Neuronal stem cell (in vitro differentiated cells): Measurements from ENCODE around the gene OR2AT4.

Experiments
- DNase-seq: peaks from one replicate; pipeline ENCODE4 v3.0.0-alpha.2; 2013; ENCODE audit warnings: low spot score
- H2AFZ ChIP-seq: one replicate; pipeline ENCODE4 v1.6.1; 2013; ENCODE audit warnings: mild to moderate bottlenecking, low read length, inconsistent platforms
- H2AK5ac ChIP-seq: 2 replicates; pipeline ENCODE4 v1.6.1; 2013; ENCODE audit warnings: low read depth, mild to moderate bottlenecking, inconsistent platforms, low read length, moderate library complexity, mixed read lengths
- H2BK120ac ChIP-seq: 2 replicates; pipeline ENCODE4 v1.6.1; 2013; ENCODE audit warnings: low read depth, mild to moderate bottlenecking, inconsistent platforms, low read length, moderate library complexity, mixed read lengths
- H2BK12ac ChIP-seq: one replicate; pipeline ENCODE4 v1.6.1; 2013; ENCODE audit warnings: low read length, inconsistent platforms
- H2BK15ac ChIP-seq: 2 replicates; pipeline ENCODE4 v1.6.1; 2013; ENCODE audit warnings: mild to moderate bottlenecking, low read length, inconsistent platforms, mixed read lengths
- H2BK5ac ChIP-seq: one replicate; pipeline ENCODE4 v1.6.1; 2013; ENCODE audit warnings: inconsistent platforms, mild to moderate bottlenecking, low read length, moderate library complexity
- H3K14ac ChIP-seq: one replicate; pipeline ENCODE4 v1.6.1; 2013; ENCODE audit warnings: low read length, inconsistent platforms
- H3K18ac ChIP-seq: 2 replicates; pipeline ENCODE4 v1.6.1; 2013; ENCODE audit warnings: low read length, inconsistent platforms
- H3K23ac ChIP-seq: 2 replicates; pipeline ENCODE4 v1.6.1; 2013; ENCODE audit warnings: low read depth, mild to moderate bottlenecking, mixed read lengths, low read length, inconsistent platforms; ENCODE audit not compliant: poor library complexity
- H3K27ac ChIP-seq: replicated peaks from 3 replicates; pipeline ENCODE4 v1.5.1; 2013; ENCODE audit warnings: low read length, inconsistent platforms
- H3K27me3 ChIP-seq, 3 experiments: 2 replicates each; pipeline ENCODE4 v1.6.1; 2013; ENCODE audit warnings: low read length in 3 of 3, mild to moderate bottlenecking in 2 of 3, inconsistent platforms in 1 of 3, low read depth in 1 of 3, mixed read lengths in 1 of 3, moderate library complexity in 1 of 3; ENCODE audit not compliant: control insufficient read depth in 3 of 3, insufficient read depth in 3 of 3
- H3K36me3 ChIP-seq, 2 donors: replicated peaks in 1 of 2; 2 replicates each; pipeline ENCODE4 v1.6.1; 2013; ENCODE audit warnings: low read length in 2 of 2; ENCODE audit not compliant: control insufficient read depth in 2 of 2, insufficient read depth in 2 of 2
- H3K4ac ChIP-seq: 2 replicates; pipeline ENCODE4 v1.6.1; 2013; ENCODE audit warnings: inconsistent platforms, mild to moderate bottlenecking, low read length, moderate library complexity
- H3K4me1 ChIP-seq, 2 donors: 1 replicate in 1 of 2; 2 replicates in 1 of 2; pipeline ENCODE4 v1.6.1; 2013; ENCODE audit warnings: low read length in 2 of 2, low read depth in 1 of 2; ENCODE audit not compliant: control insufficient read depth in 2 of 2, insufficient read depth in 1 of 2
- H3K4me2 ChIP-seq: one replicate; pipeline ENCODE4 v1.6.1; 2013; ENCODE audit warnings: mild to moderate bottlenecking, low read length, inconsistent platforms; ENCODE audit not compliant: insufficient read depth, poor library complexity, severe bottlenecking
- H3K4me3 ChIP-seq, 2 donors: 2 replicates each; pipeline ENCODE4 v1.5.1; 2013; ENCODE audit warnings: low read length in 2 of 2, mild to moderate bottlenecking in 2 of 2, inconsistent platforms in 1 of 2, moderate library complexity in 1 of 2
- H3K79me1 ChIP-seq: one replicate; pipeline ENCODE4 v1.6.1; 2013; ENCODE audit warnings: low read depth, mild to moderate bottlenecking, inconsistent platforms, low read length, moderate library complexity
- H3K9ac ChIP-seq: one replicate; pipeline ENCODE4 v1.6.1; 2013; ENCODE audit warnings: mild to moderate bottlenecking, low read depth, low read length, inconsistent platforms; ENCODE audit not compliant: poor library complexity
- H3K9me3 ChIP-seq, 2 donors: replicated peaks in 1 of 2; 2 replicates each; pipeline versions ENCODE3 to v1.6.1; 2013; ENCODE audit warnings: low read length in 2 of 2, mild to moderate bottlenecking in 2 of 2, inconsistent platforms in 1 of 2, low read depth in 1 of 2, mixed read lengths in 1 of 2, moderate library complexity in 1 of 2; ENCODE audit not compliant: control insufficient read depth in 2 of 2, insufficient read depth in 1 of 2
- H4K8ac ChIP-seq: one replicate; pipeline ENCODE4 v1.6.1; 2013; ENCODE audit warnings: low read depth, mild to moderate bottlenecking, inconsistent platforms, low read length, moderate library complexity
- H4K91ac ChIP-seq: one replicate; pipeline ENCODE4 v1.6.1; 2013; ENCODE audit warnings: low read length, low read depth, mild to moderate bottlenecking, inconsistent platforms; ENCODE audit not compliant: poor library complexity
- WGBS, 2 donors: extraction: QIAGEN DNeasy Blood & Tissue Kit; methylation state at CpG; one replicate each; pipeline ENCODE4 v1.1.7; 2013; ENCODE audit warnings: missing lambda C conversion rate in 2 of 2, mixed read lengths in 1 of 2; ENCODE audit not compliant: insufficient read length in 2 of 2, insufficient replicate concordance in 1 of 2; ENCODE audit errors: extremely low coverage in 2 of 2; 5-methylcytosine and 5-hydroxymethylcytosine counted together

The OR2AT4 gene

GRCh38 chr11:75068993-75069392 lies 27.7 kb downstream of the OR2AT4 start:
- H3K27ac ChIP-seq, result no peak overlapping the region
- no peak overlapping the region for H3K9ac ChIP-seq
- H2AFZ ChIP-seq, result no peak overlapping the region
- H2AK5ac ChIP-seq, result no peak overlapping the region
- no peak overlapping the region for H3K4ac ChIP-seq
- no peak overlapping the region for H3K23ac ChIP-seq
- H2BK120ac ChIP-seq, result no peak overlapping the region
- H3K27me3 ChIP-seq, result peaks cover 0 to 3% (median 2%) of the 10 kb centered on the region in 3 experiments
- H3K36me3 ChIP-seq, result no peaks in the 10 kb centered on the region
- no peak for DNase-seq
- peaks cover 0 to 3% of the 10 kb centered on the region in 2 donors for H3K9me3 ChIP-seq
- H2BK15ac ChIP-seq, result no peak overlapping the region
- H4K91ac ChIP-seq, result no peak overlapping the region
- no peak overlapping the region for H3K18ac ChIP-seq
- no peak overlapping the region for H4K8ac ChIP-seq
- H2BK5ac ChIP-seq, result no peak overlapping the region
- H3K4me1 ChIP-seq, result peaks cover 0 to 4% of the 10 kb centered on the region in 2 donors
- H3K14ac ChIP-seq, result no peak overlapping the region
- H3K4me2 ChIP-seq, result no peak overlapping the region
- H2BK12ac ChIP-seq, result no peak overlapping the region
- no peaks in the 10 kb centered on the region for H3K79me1 ChIP-seq
- no peak overlapping the region for H3K4me3 ChIP-seq

GRCh38 chr11:75068559-75068958 lies 28.1 kb downstream of the OR2AT4 start:
- H3K14ac ChIP-seq, result no peak overlapping the region
- no peak overlapping the region for H3K4me2 ChIP-seq
- H3K27me3 ChIP-seq, result peaks cover 0 to 2% (median under 1%) of the 10 kb centered on the region in 3 experiments
- no peak overlapping the region for H3K27ac ChIP-seq
- H3K23ac ChIP-seq, result no peak overlapping the region
- no peak overlapping the region for H2BK15ac ChIP-seq
- H3K4me3 ChIP-seq, result no peak overlapping the region
- H3K36me3 ChIP-seq, result no peaks in the 10 kb centered on the region
- peaks cover 0 to 5% of the 10 kb centered on the region in 2 donors for H3K4me1 ChIP-seq
- H3K79me1 ChIP-seq, result no peaks in the 10 kb centered on the region
- H2AFZ ChIP-seq, result no peak overlapping the region
- no peak overlapping the region for H2BK5ac ChIP-seq
- H3K18ac ChIP-seq, result no peak overlapping the region
- no peak overlapping the region for H3K4ac ChIP-seq
- no peak overlapping the region for H2BK120ac ChIP-seq
- no peak overlapping the region for H3K9ac ChIP-seq
- no peak overlapping the region for H2BK12ac ChIP-seq
- DNase-seq, result no peak
- no peak overlapping the region for H2AK5ac ChIP-seq
- peaks cover 0 to 3% of the 10 kb centered on the region in 2 donors for H3K9me3 ChIP-seq
- H4K8ac ChIP-seq, result no peak overlapping the region
- no peak overlapping the region for H4K91ac ChIP-seq

GRCh38 chr11:75066061-75066460 lies 30.6 kb downstream of the OR2AT4 start:
- Histone ChIP-seq H2BK5ac (no peak overlapping the region), H4K91ac (no peak overlapping the region), H2AK5ac (no peak overlapping the region), H3K79me1 (no peaks in the 10 kb centered on the region), H3K4me1 (peaks cover 0 to 1% of the 10 kb centered on the region in 2 donors), H3K36me3 (no peaks in the 10 kb centered on the region), H2BK12ac (no peak overlapping the region), H3K9me3 (peaks cover 0 to 3% of the 10 kb centered on the region in 2 donors), H2AFZ (no peak overlapping the region), H3K27me3 (peaks cover 0 to 2% (median 0%) of the 10 kb centered on the region in 3 experiments), H2BK15ac (no peak overlapping the region), H3K14ac (no peak overlapping the region), H3K4ac (no peak overlapping the region), H3K4me3 (no peak overlapping the region), H3K4me2 (no peak overlapping the region), H3K23ac (no peak overlapping the region), H3K27ac (no peak overlapping the region), H3K18ac (no peak overlapping the region), H2BK120ac (no peak overlapping the region), H4K8ac (no peak overlapping the region), H3K9ac (no peak overlapping the region)
- DNase-seq, result no peak
- WGBS, 2 donors, result no CpG with 5 or more reads among the region's 7 CpGs

GRCh38 chr11:75063741-75064314 lies 32.8 kb downstream of the OR2AT4 start:
- Histone ChIP-seq H3K4me1 (peaks cover 0 to 1% of the 10 kb centered on the region in 2 donors), H4K91ac (no peak overlapping the region), H2BK5ac (no peak overlapping the region), H3K27me3 (peaks cover 0 to 2% (median 0%) of the 10 kb centered on the region in 3 experiments), H3K18ac (no peak overlapping the region), H2BK15ac (no peak overlapping the region), H3K36me3 (no peaks in the 10 kb centered on the region), H3K14ac (no peak overlapping the region), H3K9me3 (peaks cover 0 to 4% of the 10 kb centered on the region in 2 donors), H3K79me1 (no peaks in the 10 kb centered on the region), H2BK12ac (no peak overlapping the region), H3K4me2 (no peak overlapping the region), H3K27ac (no peak overlapping the region), H2BK120ac (no peak overlapping the region), H3K4me3 (no peak overlapping the region), H2AK5ac (no peak overlapping the region), H3K4ac (no peak overlapping the region), H4K8ac (no peak overlapping the region), H3K23ac (no peak overlapping the region), H2AFZ (no peak overlapping the region), H3K9ac (no peak overlapping the region)
- DNase-seq, result no peak
- WGBS, 2 donors, result no CpG with 5 or more reads among the region's 3 CpGs
